Body of pancreas (tissue), 4 donors: ENCODE data around the gene HYKK. TPM values are rescaled to one million over a fixed set of nuclear protein-coding genes. Genes with fewer than 3 reads are reported as not detected.

ENCODE experiments used
- ATAC-seq: fragments of 150-250 bp; one replicate; pipeline ENCODE4 v1.9.1; 2016
- DNase-seq, 4 donors: peaks; one replicate each; pipeline ENCODE4 v3.0.0-alpha.2; 2019
- H3K27ac ChIP-seq, 4 donors: fragments of 200-600 bp; sonication (generic); 1 replicate in 3 of 4; 2 replicates in 1 of 4; pipeline versions ENCODE4 v1.5.1 to v1.6.1; 2016 to 2019; ENCODE audit warnings: mild to moderate bottlenecking in 1 of 4, mixed read lengths in 1 of 4, moderate library complexity in 1 of 4
- H3K27me3 ChIP-seq, 2 donors: fragments of 200-600 bp; sonication (generic); one replicate each; pipeline ENCODE4 v1.6.0; 2016; ENCODE audit warnings: mild to moderate bottlenecking in 1 of 2
- H3K36me3 ChIP-seq, 2 donors: fragments of 200-600 bp; sonication (generic); replicated peaks in 1 of 2; 2 replicates each; pipeline ENCODE4 v1.5.1; 2016; ENCODE audit warnings: low read depth in 2 of 2; ENCODE audit not compliant: insufficient read depth in 1 of 2
- H3K4me1 ChIP-seq: fragments of 200-600 bp; sonication (generic); one replicate; pipeline ENCODE4 v1.6.0; 2016
- H3K4me3 ChIP-seq, 2 donors: fragments of 200-600 bp; sonication (generic); 1 replicate in 1 of 2; 2 replicates in 1 of 2; pipeline ENCODE4 v1.5.1; 2016 to 2019
- H3K9me3 ChIP-seq, 3 donors: fragments of 200-600 bp; sonication (generic); 1 replicate in 2 of 3; 2 replicates in 1 of 3; pipeline ENCODE4 v1.5.1; 2016
- CTCF ChIP-seq, 7 experiments: fragments of 450-650 bp in 4 of 7; fragments of 200-600 bp in 3 of 7; sonication (generic) in 3 of 7; IDR thresholded peaks; one replicate each; pipeline ENCODE4 v1.5.1; 2016 to 2019; ENCODE audit warnings: antibody characterized with exemption in 7 of 7
- POLR2A ChIP-seq, 3 donors: fragments of 450-650 bp; IDR thresholded peaks; one replicate each; pipeline ENCODE4 v1.6.1; 2016; ENCODE audit warnings: antibody characterized with exemption in 3 of 3, mild to moderate bottlenecking in 2 of 3
- WGBS, 2 donors: methylation state at CpG; one replicate each; pipeline ENCODE4 v1.1.5; 2017; 5-methylcytosine and 5-hydroxymethylcytosine counted together
- intact Hi-C: fragments of 100-400 bp; cut with DNase I; formaldehyde crosslinking; loops from one replicate; pipeline ENCODE4 v1.15.1; 2023
- total RNA-seq, 2 donors: library from RNA; depleted of rRNA; stranded (reverse); fragments of >200 nt; gene quantifications; one replicate each; pipeline ENCODE4 v1.1.0, GENCODE V29; 2016

Gene HYKK
- total RNA-seq, 2 donors from 2014 or later = 2.6 to 8.3 TPM

- 71 to 79% methylated on average over 5 of the region's 5 CpGs for whole genome bisulfite sequencing, 2 donors
- Histone ChIP-seq H3K27ac (no peak overlapping the region), H3K9me3 (no peaks in the 10 kb centered on the region), H3K27me3 (no peaks in the 10 kb centered on the region), H3K4me3 (no peak overlapping the region), H3K36me3 (peaks cover 0 to 11% of the 10 kb centered on the region in 2 donors), H3K4me1 (no peaks in the 10 kb centered on the region)
- DNase-seq (no peak), ATAC-seq (no peak)
- TF ChIP-seq CTCF (IDR thresholded peaks at IDR 0.05) (no peak), POLR2A (IDR thresholded peaks at IDR 0.05) (no peak)
- intact Hi-C loops = no loop called here
Measured at GRCh38 chr15:78477295-78477694, 30.1 kb upstream of the HYKK start.

GRCh38 chr15:78479650-78480049, 27.7 kb upstream of the HYKK start:
- H3K27ac ChIP-seq = no peak overlapping the region
- H3K4me1 ChIP-seq = no peaks in the 10 kb centered on the region
- no peaks in the 10 kb centered on the region for H3K27me3 ChIP-seq
- ATAC-seq (no peak), DNase-seq (no peak)
- intact Hi-C loops = no loop called here
- H3K9me3 ChIP-seq = no peaks in the 10 kb centered on the region
- peaks cover 3 to 7% of the 10 kb centered on the region in 2 donors for H3K36me3 ChIP-seq
- WGBS, 2 donors = 85 to 90% methylated on average over 3 of the region's 3 CpGs
- TF ChIP-seq POLR2A (IDR thresholded peaks at IDR 0.05) (no peak), CTCF (IDR thresholded peaks at IDR 0.05) (no peak)
- H3K4me3 ChIP-seq = no peak overlapping the region

- DNase-seq = no peak
- H3K4me1 ChIP-seq = no peaks in the 10 kb centered on the region
- H3K27ac ChIP-seq = no peak overlapping the region
- peaks cover 7 to 14% of the 10 kb centered on the region in 2 donors for H3K36me3 ChIP-seq
- TF ChIP-seq POLR2A (IDR thresholded peaks at IDR 0.05) (no peak), CTCF (IDR thresholded peaks at IDR 0.05) (no peak)
- intact Hi-C loops = no loop called here
- no peak for ATAC-seq
- H3K9me3 ChIP-seq = no peaks in the 10 kb centered on the region
- H3K4me3 ChIP-seq = no peak overlapping the region
- H3K27me3 ChIP-seq = no peaks in the 10 kb centered on the region
- 81 to 97% methylated on average over 7 of the region's 7 CpGs for WGBS, 2 donors
Measured at GRCh38 chr15:78481917-78482316, 25.5 kb upstream of the HYKK start.

GRCh38 chr15:78492872-78493271, 14.5 kb upstream of the HYKK start:
- no peaks in the 10 kb centered on the region for H3K27me3 ChIP-seq
- DNase-seq = no peak
- no peak for ATAC-seq
- TF ChIP-seq POLR2A (IDR thresholded peaks at IDR 0.05) (no peak), CTCF (IDR thresholded peaks at IDR 0.05) (no peak)
- H3K4me3 ChIP-seq = no peak overlapping the region
- no peaks in the 10 kb centered on the region for H3K9me3 ChIP-seq
- peaks cover 5% of the 10 kb centered on the region for H3K4me1 ChIP-seq
- no peak overlapping the region for H3K27ac ChIP-seq
- peaks cover 0 to 19% of the 10 kb centered on the region in 2 donors for H3K36me3 ChIP-seq
- WGBS, 2 donors = 82 to 100% methylated on average over 1 of the region's 1 CpG
- intact Hi-C loops = no loop called here

- H3K4me1 ChIP-seq = peaks cover 4% of the 10 kb centered on the region
- no peaks in the 10 kb centered on the region for H3K9me3 ChIP-seq
- 86 to 96% methylated on average over 4 of the region's 4 CpGs for WGBS, 2 donors
- intact Hi-C loops = no loop called here
- DNase-seq (no peak), ATAC-seq (no peak)
- H3K27me3 ChIP-seq = no peaks in the 10 kb centered on the region
- no peak for TF ChIP-seq CTCF (IDR thresholded peaks at IDR 0.05)
- H3K4me3 ChIP-seq = no peak overlapping the region
- H3K36me3 ChIP-seq = peaks cover 0 to 11% of the 10 kb centered on the region in 2 donors
- no peak overlapping the region for H3K27ac ChIP-seq
Measured at GRCh38 chr15:78501857-78502256, 5.5 kb upstream of the HYKK start.
